GM18508 (cell line): ENCODE measurements around the gene HACD1.
"Not testable (repeated sequence)": the region's sequence is repeated elsewhere in the genome, so short reads cannot be mapped to it uniquely, and the experiment has no call there.

Experiments used
- ATAC-seq: cut with Tn5 transposase; IDR thresholded peaks from one replicate; pipeline ENCODE4 v1.9.1; 2021; ENCODE audit warnings: moderate number of reproducible peaks; ENCODE audit not compliant: insufficient read depth, unreplicated experiment

HACD1 gene

GRCh38 chr10:17643755-17644484 lies 26.7 kb upstream of the HACD1 start, which contains the start of gene STAM:
STAM (plus strand) TSS chr10:17644151; CDS start chr10:17644340, 189 bp downstream.
- peak; percentile 65 for ATAC-seq

- ATAC-seq: peak; percentile 5
Measured at GRCh38 chr10:17643339-17643754, 26.2 kb upstream of the HACD1 start.

GRCh38 chr10:17640331-17640816 lies 23.2 kb upstream of the HACD1 start:
- ATAC-seq: no peak

GRCh38 chr10:17637869-17638268 lies 20.7 kb upstream of the HACD1 start:
- no peak for ATAC-seq

- no peak for ATAC-seq
Measured at GRCh38 chr10:17633353-17633752, 16.2 kb upstream of the HACD1 start.

GRCh38 chr10:17632590-17632989 lies 15.4 kb upstream of the HACD1 start:
- ATAC-seq: not testable (repeated sequence)

- ATAC-seq: no peak
Measured at GRCh38 chr10:17626656-17627055, 9.5 kb upstream of the HACD1 start.

GRCh38 chr10:17624996-17625395 lies 7.8 kb upstream of the HACD1 start:
- ATAC-seq: no peak

GRCh38 chr10:17622061-17622460 lies 4.9 kb upstream of the HACD1 start:
- no peak for ATAC-seq

GRCh38 chr10:17616403-17617030 lies 657 bp downstream of the HACD1 start:
- peak; percentile 29 for ATAC-seq

- no peak for ATAC-seq
Measured at GRCh38 chr10:17609523-17610079, 7.6 kb downstream of the HACD1 start.

GRCh38 chr10:17607603-17608332 lies 9.4 kb downstream of the HACD1 start:
- ATAC-seq: peak; percentile 55

GRCh38 chr10:17607060-17607459 lies 10.1 kb downstream of the HACD1 start:
- ATAC-seq: no peak

GRCh38 chr10:17606547-17607040 lies 10.6 kb downstream of the HACD1 start:
- no peak for ATAC-seq

- ATAC-seq: no peak
Measured at GRCh38 chr10:17605936-17606335, 11.2 kb downstream of the HACD1 start.

- no peak for ATAC-seq
Measured at GRCh38 chr10:17599089-17599488, 18.1 kb downstream of the HACD1 start.

GRCh38 chr10:17597386-17597785 lies 19.8 kb downstream of the HACD1 start:
- no peak for ATAC-seq

- ATAC-seq: no peak
Measured at GRCh38 chr10:17590969-17591645, 26.1 kb downstream of the HACD1 start.

- not testable (repeated sequence) for ATAC-seq
Measured at GRCh38 chr10:17589316-17589715, 27.9 kb downstream of the HACD1 start.

GRCh38 chr10:17588420-17588819 lies 28.8 kb downstream of the HACD1 start:
- no peak for ATAC-seq
